ENCODE data around the gene CTTNBP2.

GRCh38 chr7:117766913-117767312, 106.3 kb downstream of the CTTNBP2 start:
- TF ChIP-seq FOXJ3 (CRISPR knock-in tag; IDR thresholded peaks at IDR 0.05; ENCODE audit: borderline replicate concordance) = no peak
- no peak for TF ChIP-seq ZNF274 (CRISPR knock-in tag; IDR thresholded peaks at IDR 0.05)
- TF ChIP-seq CTCF (CRISPR knock-in tag; IDR thresholded peaks at IDR 0.05) = no peak
- TF ChIP-seq AFF4 (CRISPR knock-in tag; IDR thresholded peaks at IDR 0.05) = no peak
- TF ChIP-seq ZFP36 (IDR thresholded peaks at IDR 0.05; ENCODE audit: borderline replicate concordance, low read depth, low read length, partially characterized antibody) = no peak
- no peak for TF ChIP-seq POLR2A (IDR thresholded peaks at IDR 0.05; ENCODE audit: insufficient read depth in 1 of 2, low read depth in 2 of 2, low read length in 2 of 2)
- no peak for TF ChIP-seq ZBTB39 (CRISPR knock-in tag; IDR thresholded peaks at IDR 0.05)
- no peak for TF ChIP-seq ZNF598 (CRISPR knock-in tag; IDR thresholded peaks at IDR 0.05; ENCODE audit: borderline replicate concordance)

All from HepG2 (cell line).